CD4-positive, alpha-beta T cell treated with Interferon gamma for 1 hour (primary cell): ENCODE measurements around the gene SH3D19.
"Not testable (repeated sequence)": the region's sequence is repeated elsewhere in the genome, so short reads cannot be mapped to it uniquely, and the experiment has no call there.

ENCODE experiments used
- DNase-seq: peaks from one replicate; pipeline ENCODE4 v3.0.0-alpha.2; 2020

SH3D19 gene

DNA sequence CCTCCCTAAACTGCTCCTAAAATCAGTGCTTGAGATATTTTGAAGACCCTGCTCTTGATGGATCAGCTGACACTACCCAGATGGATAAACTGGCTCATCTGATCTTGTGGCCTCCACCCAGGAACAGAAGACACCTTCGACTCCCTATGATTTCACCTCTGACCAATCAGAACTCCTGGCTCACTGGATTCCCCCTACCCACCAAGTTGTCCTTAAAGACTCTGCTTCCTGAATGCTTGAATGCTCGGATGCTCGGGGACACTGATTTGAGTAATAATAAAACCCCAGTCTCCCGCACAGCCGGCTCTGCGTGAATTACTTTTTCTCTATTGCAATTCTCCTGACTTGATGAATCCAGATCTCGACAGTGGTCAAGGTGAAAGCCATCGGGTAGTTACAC, 237.9 kb downstream of the SH3D19 start:
- no peak for DNase-seq

DNA sequence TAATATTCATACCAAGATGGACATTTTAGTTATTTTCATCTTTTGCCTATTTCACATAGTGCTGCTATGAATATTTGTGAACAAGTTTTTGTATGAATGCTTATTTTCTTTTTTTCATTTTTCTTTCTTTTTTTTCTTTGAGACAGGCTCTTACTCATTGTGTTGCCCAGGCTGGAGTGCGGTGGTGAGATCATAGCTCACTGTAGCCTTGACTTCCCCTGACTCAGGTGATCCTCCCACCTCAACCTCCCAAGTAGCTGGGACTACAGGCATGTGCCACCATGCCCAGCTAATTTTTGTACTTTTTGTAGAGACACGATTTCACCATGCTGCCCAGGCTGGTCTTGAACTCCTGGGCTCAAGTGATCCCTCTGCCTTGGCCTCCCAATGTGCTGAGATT, 247.4 kb downstream of the SH3D19 start:
- DNase-seq, result not testable (repeated sequence)

DNA sequence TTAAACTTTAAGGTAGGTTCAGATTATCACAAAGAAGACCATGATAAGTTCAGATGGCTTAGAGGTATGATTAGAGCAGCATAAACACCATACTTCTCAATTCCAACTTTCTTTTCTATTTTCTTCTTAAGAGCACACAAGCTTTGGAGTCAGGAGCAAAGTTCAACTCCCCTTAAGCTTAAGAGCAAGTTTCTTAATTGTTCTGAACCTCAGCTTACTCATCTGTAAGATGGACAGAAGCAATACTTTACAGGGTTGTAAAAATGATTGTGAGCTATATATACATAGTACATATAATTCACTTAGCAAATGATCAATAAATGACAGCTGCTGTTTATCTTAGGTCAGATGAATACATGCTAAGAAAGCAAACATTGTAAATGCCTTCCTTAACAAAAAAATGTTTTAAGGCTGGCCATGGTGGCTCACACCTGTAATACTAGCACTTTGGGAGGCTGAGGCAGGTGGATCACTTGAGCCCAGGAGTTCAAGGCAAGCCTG, 250.9 kb downstream of the SH3D19 start:
- DNase-seq, result no peak
